ENCODE data around the gene NDRG4. TPM values are rescaled to one million over a fixed set of nuclear protein-coding genes. Genes with fewer than 3 reads are reported as not detected.

NDRG4 gene
- total RNA-seq, 1 donor from 2014 or later: 38.4 TPM

DNA sequence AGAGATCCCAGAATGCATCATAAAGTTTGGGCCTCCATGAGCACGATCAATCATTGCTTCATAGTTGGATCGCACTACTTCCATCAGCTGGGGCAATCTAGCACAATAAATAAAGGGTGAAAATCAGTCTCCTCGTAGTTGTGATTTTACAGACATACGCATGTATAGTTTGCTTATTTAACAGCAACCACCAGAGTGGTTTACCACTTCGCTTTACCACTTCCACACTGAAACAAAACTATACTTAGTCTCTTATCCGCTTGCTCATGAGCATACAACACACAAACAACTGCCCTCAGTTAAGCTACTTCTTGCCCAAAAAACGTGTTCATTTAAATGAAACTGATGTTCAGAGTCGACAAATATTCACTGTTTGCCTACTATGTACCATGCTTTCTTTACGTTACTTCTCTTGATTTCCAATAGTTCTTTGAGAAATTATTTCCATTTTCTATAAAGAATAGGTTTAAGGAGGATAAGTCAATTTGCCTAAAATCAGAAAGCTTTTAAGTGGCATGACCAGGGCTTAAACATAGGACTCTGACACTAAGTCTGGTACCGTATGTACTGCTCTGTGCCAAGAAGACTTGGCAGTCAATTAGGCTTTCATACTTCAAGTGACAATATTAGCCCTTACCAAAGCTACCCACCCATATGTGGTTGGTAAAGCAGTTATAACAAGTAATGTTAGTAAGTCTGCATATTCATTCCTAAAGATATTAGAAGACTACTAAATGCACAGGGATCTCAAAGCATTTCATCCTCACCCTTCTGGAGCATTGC is 37.4 kb downstream of the NDRG4 start:
- DNase-seq (ENCODE audit: extremely low read depth, low read depth, low spot score): no peak

DNA sequence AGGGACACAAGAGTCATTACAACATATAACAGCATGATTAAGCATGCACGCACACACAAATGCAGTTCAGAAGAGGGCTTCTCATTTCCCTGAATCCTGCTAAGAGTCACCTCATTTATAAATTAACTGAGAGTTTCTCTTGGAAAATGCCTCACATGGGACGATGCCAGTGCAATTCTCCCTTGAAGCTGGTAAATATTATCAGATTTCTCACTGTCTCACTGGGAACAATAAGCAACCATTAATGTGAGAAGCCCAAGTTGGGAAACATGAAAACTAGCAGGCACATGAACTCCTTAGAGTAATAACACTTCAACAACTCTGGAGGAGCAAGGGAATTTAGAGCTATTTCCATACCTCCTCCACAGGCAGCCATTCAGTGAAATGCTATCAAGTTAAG is 41.8 kb downstream of the NDRG4 start:
- no peak for DNase-seq (ENCODE audit: extremely low read depth, low read depth, low spot score)

DNA sequence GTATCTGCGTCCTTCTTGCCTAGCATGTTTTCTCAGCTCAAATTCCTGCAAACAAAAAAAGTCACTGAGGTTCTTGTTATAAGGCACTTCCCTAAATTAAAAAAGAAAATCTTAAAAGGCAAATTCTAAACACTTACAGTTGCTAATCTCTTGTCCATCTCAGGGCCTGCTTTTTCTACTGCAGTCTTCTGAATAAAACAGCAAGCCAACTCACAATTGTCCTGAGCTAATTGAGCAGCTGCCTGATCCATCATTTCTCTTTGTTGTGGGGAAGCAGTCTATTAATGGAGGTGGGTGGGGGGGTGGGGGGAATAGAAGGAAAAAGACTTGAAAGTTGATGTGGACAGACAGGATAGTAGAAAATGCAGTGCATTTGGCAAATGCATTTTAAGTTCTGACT is 42.3 kb downstream of the NDRG4 start:
- no peak for DNase-seq (ENCODE audit: extremely low read depth, low read depth, low spot score)

DNA sequence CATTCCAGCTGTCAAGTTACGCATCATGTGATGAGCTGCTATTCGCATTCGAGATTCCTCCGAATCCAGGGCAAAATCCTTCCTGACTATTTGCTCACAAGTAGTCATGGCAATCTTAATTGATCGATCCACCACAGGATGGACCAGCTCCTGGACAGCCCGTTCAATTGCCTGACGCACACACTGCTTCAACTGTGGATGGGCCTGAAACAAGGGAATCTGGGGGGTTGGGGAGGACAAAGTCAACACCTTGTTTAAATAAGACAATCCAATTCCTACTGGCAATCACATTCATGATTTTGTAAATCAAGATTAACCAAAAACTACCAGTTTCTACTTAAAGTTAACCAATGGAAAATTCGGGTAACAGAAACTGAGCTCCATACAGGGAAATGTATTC is 43.7 kb downstream of the NDRG4 start:
- no peak for DNase-seq (ENCODE audit: extremely low read depth, low read depth, low spot score)

DNA sequence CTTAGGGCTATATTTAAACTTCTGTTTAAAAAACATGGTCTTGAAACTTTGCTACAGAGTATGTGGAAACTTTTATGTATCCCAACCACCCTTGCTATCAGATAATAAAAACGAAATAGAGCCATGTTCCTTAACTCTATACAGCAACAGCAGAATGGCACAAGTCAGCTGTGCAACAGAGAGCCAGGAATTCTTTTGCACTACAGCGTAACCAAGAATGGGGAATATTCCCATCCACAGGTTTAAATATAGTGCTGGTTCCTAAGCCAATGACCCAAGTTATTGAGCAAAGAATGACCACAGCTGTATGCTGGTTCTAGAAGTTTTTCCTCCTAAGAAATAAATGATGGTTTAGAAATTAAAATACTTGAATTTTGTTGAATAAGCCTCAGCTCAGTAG is 48.4 kb downstream of the NDRG4 start:
- DNase-seq (ENCODE audit: extremely low read depth, low read depth, low spot score): no peak

DNA sequence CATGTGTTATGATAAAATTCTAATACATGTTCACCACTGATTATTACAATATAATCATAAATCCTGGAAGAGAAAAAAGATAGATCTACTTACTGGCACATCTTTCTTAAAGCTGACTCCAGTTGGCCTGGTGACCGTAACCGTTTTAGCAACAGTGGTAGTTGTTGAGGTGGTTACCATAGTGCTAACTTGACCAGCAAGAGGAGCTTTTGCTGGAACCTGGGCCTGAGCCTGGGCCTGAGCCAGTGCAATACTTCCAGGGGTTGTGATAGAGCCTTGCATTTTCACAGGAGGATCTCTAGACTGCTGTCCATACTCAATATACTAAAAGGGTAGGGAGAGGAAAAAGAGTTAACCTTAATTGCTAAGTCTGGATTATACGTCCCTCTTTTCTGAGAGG is 51.6 kb downstream of the NDRG4 start:
- no peak for DNase-seq (ENCODE audit: extremely low read depth, low read depth, low spot score)

DNA sequence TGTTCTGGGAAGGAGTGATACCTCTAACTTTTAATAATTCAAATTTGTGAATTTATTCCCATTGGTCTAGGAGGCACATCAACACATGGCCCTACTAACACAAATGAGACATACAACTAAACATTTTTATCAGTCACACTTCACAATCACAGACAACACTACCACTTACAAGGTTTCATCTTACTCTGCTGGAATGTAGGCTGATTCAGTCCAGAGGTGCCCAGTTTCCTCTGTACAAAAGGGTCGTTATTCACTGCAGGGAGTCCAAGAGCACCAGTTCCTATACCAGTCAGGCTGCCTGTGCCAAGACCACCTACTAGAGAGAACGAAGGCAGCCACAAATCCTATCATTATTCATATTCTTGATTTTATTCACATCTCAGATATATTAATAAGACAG is 56.7 kb downstream of the NDRG4 start:
- no peak for DNase-seq (ENCODE audit: extremely low read depth, low read depth, low spot score)

Other genes starting within 250 kb of the NDRG4 start
- not detected in 2 replicates for gene PRSS54, start 205.1 kb upstream of the NDRG4 start, total RNA-seq
- 6.2 and 7.2 TPM in 2 replicates for gene GINS3, start 107.7 kb upstream of the NDRG4 start, total RNA-seq
- 3.7 and 16.2 TPM in 2 replicates for gene SETD6, start 15.4 kb downstream of the NDRG4 start, total RNA-seq
- 110 and 121 TPM in 2 replicates for gene CNOT1, start 129.7 kb downstream of the NDRG4 start, total RNA-seq
- gene SLC38A7, start 184.6 kb downstream of the NDRG4 start, total RNA-seq: 31.8 and 45.6 TPM in 2 replicates
- gene GOT2, start 234.2 kb downstream of the NDRG4 start, total RNA-seq: 112 and 122 TPM in 2 replicates